Activated CD4-positive, alpha-beta T cell treated with anti-CD3 and anti-CD28 coated beads, Interleukin-2, amount 50 U/mL, for 48 hours (primary cell): Measurements from ENCODE around the gene PHGDH.

ENCODE experiments used
- DNase-seq, 2 experiments: peaks; one replicate each; pipeline ENCODE4 v3.0.0-alpha.2; 2020

Gene PHGDH

DNA sequence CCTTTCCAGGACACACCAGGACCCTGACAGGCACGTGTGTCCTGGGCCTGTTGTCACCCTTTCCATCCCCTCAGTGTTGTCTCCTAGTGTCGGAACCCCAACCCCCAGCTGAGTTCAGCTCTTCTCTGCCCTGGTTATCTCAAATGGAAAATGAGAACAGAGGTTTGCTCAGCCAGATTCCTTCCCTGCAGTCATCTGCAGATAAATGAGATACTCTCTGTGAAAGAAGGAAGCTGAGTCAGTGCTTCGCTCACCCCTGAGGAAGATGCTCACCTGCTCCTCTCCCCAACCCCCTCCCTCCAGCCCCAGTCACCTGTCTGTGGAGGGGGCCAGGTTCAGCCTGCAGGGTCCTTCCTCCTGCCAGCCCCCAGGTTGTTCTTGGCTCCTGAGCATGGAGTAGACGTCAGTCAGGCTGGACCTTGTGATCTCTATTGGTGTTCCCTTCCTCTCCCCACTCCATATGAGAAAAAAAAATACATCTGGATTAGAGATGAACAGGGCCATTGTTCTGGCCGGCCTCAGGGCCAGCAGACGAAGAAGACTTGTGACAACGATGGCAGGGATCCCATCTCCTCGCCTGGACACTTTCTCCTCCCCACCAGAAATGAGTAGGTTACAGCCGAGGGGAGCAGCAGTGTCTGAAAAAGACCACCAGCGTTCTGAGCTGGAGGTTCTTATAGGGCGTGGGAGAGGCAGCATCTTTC lies 20.9 kb downstream of the PHGDH start:
- no peak for DNase-seq

DNA sequence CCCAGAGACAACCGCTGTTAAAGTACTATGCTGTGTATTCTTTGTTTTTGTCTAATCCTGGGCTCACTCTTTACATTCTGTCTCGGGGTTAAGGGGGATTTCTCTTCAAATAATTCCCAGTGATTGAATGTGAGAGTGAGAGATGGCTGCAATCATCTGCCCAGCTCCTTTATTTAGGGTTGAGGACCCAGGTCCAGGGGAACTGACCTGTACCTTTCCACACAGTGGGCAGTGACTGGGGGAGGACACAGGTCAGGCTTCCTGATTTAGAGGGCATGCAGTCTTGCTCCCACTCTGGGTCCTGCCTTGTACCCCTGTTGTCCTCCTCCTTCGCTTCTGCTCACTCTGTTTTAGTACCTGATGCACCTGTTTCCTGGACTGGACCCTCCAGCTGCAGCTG lies 22.0 kb downstream of the PHGDH start:
- DNase-seq, result no peak

DNA sequence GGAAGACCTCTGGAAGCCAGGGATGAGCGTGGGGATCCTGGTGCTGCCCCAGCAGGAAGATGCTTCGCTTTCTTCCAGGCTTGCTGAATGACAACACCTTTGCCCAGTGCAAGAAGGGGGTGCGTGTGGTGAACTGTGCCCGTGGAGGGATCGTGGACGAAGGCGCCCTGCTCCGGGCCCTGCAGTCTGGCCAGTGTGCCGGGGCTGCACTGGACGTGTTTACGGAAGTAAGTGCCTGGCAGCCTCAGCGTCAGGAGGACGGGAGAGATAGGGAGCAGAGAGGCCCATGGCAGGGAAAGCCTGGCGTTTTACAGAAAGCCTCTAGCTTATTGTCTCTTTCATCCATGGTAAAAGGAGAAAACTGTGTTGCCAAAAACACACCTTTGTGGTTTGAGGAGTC lies 23.5 kb downstream of the PHGDH start:
- no peak for DNase-seq

DNA sequence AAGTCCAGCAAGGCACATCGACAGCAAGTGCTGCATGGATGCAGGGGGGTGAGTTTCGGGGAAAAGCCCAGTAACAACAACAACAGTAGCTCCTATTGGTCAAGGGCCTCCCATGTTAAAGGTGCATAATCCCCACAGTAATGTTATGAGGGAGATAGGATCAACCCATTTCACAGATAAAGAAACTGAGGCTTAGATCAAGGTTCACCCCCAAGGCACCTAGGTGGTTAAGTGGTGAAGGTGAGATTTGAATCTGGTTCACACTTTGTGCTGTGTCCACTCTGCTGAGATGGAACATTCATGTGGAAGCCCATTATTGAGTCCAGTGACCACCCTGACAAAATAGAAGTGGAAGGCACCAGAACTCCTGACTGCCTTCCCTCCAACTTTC lies 24.9 kb downstream of the PHGDH start:
- no peak for DNase-seq

DNA sequence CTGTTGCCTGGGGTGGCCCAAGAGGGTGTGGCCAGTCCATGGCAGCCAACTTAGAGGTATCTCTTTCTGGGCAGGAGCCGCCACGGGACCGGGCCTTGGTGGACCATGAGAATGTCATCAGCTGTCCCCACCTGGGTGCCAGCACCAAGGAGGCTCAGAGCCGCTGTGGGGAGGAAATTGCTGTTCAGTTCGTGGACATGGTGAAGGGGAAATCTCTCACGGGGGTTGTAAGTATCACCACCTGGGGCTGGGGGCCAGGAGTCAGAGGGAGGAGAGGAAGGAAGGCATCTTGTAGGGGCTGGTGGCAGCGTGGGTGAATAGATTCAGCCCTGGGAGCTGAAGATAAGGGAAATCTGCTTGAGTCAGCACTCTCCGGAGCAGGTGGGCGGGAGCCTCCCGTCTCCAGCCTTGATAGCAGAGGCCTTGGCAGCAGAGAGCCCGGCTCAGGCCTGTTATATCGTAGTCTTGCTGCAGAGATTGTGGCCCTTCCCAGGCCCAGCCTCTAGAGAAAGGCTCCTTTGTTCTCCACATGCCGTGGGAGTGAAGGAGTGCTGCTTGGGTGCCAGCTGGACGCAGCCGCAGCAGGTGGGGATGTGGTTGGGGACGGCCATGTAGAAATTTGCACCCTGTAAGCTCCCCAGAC lies 25.4 kb downstream of the PHGDH start:
- no peak for DNase-seq

DNA sequence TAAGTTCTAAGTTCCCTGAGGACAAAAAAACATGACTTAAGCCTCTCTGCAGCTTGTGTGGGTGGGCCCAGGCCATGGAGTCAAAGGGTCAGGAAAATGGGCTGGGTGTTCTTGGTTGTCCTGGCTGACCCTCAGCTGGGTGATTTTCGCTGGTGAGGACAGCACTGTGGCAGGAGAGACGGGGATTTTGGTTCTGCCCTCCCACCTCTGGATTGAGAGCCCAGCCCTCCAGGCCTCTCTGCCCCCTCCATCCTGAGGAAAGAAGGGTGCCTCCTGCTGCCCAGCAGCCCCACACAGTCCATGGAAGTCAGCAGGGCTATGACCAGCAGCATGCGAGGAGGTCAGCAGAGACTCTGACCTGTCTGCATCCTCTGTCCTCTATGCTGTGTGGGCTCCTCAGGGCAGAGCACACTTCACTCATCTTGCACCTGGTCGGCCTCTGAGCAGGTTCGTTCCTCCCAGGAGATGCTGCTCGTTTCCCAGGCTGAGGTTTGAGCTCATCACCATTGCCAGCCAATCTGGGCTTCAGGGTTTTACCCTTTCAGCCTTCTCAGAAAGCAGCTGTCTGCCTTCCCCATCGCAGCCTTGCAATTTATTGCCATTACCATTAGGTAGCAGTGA lies 26.5 kb downstream of the PHGDH start:
- DNase-seq, result no peak

DNA sequence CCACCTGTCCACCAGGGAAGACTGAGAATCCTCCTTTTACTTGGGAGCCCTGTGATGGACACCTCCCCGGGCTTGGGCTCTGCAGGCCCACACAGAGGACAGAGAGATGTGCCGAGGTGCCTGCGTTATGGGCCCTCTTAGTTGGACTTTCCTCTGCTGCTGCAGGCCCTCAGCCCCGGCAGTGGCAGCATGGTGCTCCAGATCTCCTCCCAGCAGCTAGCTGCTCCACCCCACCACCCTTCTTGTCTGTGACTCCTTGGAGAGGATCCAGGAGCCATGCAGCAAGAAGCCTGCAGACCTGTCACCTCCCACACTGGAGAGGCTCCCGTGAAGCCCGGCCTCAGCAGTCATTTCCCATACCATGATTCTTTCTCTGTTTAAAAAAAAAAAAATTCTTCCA lies 27.4 kb downstream of the PHGDH start:
- no peak for DNase-seq

DNA sequence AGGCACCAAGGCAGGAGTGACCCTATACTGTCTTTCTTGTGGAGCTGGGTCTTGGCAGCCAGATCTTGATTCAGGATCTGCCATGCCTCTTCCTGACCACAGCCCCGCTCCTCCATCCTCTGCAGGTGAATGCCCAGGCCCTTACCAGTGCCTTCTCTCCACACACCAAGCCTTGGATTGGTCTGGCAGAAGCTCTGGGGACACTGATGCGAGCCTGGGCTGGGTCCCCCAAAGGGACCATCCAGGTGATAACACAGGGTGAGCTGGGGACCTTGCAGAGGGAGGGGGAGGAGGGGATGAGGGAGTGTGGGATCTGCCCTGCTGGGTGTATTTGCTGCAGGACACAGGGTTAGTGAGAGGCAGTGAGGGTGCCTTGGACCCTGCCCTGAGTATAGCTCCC lies 28.5 kb downstream of the PHGDH start:
- no peak for DNase-seq

DNA sequence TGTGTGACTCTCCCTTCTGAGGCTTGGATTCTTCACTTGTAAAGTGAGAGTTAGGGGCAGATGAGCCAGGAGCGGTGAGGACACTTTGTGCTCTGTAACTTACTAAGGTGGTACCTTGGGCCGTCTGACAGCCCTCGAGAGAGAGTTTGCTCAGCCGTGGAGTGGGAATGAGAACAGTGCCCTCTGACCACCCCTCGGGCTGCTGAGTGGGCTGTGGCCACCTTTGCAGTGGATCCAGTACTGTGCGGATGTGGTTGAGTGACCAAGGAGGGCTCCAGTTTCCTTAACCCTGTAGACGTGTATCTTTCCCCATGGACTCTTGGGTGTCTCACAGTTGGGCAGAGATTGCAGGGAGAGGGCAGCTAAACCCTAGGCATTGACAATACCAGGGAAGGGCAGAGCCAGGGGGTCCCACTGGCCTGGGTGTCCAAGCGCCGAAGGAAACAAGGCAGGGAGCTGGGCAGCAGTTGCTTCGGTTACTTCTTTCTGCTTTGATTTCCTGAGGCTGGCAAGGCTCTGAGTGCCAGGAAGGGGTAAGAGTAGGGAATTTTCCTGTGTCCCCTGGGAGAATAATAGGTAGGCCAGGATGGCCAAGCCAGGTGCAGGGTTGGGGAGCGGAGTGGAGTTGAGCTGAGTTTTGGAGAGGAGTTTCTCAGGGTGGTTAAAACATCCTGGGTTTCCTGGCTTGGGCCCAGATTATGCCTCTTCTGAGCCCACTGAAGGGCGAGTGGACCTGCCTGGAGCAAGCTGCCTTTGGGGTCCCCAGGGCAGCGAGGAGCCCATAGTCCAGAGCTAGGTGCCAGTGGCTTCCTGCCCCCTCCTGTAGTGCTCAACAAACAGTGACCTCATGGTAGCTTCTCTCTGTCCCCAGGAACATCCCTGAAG lies 29.4 kb downstream of the PHGDH start:
- DNase-seq, result no peak

DNA sequence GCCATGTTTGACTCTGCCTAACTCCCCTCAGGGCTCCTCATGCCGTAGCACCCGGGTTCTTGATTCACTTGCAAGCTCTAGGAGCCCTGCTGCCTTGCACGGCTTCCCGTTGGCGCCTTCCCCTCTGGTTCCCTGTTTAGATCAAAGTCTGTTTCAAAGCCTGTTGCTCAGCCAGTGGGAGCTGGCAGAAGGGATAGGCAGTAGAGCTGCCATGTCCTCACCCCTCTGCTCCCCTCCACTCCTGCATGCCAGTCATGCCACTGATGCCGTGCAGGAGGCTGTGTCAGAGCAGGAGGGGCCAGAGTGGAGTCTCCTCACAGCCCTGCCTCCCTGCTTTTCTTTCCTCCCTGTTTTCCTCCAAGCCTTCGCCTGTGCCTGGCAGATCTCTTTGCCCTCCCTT lies 30.5 kb downstream of the PHGDH start:
- no peak for DNase-seq

DNA sequence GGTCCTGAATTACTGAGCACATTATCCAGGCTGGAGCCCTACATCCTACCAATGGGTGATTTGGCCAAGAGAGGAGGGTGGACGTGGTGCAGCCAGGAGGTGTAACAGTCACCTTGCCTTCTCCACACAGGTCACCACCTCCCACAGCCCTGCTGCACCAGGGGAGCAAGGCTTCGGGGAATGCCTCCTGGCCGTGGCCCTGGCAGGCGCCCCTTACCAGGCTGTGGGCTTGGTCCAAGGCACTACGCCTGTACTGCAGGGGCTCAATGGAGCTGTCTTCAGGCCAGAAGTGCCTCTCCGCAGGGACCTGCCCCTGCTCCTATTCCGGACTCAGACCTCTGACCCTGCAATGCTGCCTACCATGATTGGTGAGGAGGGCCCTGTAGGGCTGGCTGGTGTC lies 30.9 kb downstream of the PHGDH start:
- DNase-seq, result no peak

DNA sequence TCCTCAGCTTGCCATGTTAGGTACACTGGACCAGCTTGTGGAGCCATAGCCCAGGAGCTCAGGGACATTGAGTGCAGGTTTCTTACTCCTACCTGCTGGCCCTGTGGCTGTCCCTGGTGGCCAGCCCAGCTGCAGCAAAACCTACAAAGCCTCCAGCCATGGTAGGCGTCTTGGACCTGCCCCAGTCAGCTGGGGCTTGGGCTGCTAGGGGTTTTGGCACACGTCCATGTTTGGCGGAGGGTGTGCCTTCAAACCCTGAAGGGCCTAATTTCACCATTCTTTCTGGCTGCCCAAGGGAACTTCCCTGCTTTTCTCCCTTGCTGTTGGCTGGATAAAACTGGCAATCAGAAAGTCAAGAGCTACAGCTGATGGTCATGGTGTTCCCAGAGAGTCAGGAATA lies 31.6 kb downstream of the PHGDH start:
- DNase-seq, result no peak

DNA sequence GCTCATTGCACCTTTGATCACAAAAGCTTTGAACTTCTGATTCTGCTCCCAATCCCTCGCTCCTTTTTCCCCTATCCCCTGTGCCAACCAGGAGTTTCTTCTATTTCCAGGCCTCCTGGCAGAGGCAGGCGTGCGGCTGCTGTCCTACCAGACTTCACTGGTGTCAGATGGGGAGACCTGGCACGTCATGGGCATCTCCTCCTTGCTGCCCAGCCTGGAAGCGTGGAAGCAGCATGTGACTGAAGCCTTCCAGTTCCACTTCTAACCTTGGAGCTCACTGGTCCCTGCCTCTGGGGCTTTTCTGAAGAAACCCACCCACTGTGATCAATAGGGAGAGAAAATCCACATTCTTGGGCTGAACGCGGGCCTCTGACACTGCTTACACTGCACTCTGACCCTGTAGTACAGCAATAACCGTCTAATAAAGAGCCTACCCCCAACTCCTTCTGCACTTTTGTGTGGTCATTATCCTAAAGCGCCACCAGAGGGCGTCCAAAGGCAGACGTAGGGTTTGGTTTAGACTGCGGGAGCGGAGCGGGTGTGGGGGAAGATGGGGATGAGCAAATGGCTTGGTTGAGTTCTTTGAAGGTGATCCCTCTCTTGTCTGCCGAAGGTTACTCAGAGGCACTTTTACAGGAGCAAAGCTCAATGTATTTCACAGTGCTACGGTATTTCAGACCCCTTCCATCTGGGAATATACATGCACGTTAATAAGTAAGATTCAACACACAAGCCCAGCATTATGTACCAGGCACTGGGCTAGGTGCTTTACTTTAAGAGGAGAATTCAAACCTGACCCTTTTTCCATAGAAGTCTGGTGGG lies 32.3 kb downstream of the PHGDH start:
- DNase-seq, result peak; percentile 53 to 61

DNA sequence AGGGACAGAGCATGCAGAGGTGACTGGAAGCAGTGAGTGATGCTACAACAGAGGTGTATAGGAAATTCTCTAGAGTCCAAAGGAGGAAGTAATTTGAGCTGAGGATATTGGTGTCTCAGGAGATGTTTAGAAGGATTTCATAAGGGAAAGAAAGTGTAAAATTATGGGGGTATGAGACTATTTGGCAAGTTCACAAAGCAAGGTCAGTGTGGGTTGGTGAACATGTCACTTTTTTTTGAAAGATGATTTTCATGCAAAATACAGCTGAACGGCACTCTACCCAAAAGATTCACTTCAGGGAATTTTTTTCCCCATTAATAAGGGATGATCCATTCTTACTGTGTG lies 32.8 kb downstream of the PHGDH start:
- DNase-seq, result no peak

DNA sequence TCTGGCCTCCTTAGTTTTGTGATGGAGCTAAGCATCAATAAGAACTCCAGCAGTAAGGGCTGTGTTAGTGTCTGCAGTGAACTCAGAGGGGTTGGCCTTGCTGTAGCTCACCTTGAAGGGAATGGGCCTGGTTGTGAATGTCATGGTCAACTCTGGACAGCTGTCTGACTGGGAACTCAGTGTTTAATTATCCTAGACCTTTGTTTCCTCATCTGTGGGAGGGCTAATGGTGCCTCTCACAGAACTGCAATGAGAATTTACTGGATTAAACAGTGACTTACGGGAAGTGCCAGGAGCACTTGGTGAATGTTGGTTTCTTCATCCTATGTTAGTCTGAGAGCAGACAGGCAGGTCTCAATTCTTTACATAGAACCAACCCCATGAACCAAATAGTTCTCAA lies 33.3 kb downstream of the PHGDH start:
- no peak for DNase-seq

DNA sequence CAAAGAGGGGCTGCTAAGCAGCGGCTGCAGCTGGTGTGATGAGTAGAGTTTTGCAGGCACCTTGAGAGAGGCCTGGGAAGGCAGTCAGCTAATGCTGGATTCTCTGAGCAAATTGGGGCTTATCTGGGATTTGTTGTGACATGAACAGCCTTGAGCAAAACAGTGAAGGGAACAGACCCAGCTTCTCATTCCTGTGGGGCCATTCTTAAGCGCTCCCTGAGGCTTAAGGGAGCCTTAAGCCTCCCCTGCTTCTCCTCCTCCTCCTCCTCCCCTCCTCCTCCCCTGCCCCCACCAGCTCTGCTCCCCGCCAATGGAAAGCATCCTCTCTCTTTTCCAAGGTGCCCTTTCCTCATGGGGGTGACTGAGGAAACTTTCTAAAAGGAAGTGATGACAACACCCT lies 35.7 kb downstream of the PHGDH start:
- DNase-seq, result no peak

DNA sequence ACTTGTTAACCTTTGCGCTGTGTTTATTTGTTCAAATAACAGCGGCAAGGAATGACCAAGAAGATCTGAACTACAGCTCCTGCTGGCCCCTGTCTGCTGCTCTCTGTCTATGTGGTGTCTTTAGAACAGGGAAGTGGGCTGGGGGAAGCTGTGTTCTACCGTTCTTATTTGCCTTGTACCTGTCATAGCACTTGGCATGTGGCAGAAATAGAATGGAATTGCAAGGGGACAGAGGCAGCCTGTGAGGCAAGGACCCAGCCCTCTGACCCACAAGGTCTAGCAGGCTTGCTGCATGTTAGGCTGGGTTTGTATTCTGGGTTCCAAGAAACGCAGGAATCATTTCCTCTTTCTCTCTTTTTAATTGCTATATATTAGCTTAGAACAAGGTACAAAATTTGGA lies 36.3 kb downstream of the PHGDH start:
- no peak for DNase-seq

DNA sequence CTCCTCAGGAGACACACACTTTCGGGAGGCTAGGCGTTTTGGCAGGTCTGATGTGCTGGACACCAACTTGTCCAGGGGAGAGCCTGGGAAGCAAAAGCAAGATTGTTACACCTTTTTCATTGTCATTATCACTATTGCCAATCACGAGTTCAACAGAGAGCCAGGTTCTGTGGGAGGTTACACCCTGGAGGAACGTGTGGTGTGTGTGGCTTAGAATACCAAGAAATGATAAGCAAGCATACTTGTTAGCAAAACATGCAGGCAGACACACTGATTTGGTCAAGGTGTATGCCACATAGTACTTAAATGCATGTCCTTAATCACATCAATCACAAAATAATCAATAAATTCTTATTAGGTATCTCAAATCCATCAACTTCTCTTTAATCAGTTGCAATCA lies 40.9 kb downstream of the PHGDH start:
- DNase-seq, result no peak

DNA sequence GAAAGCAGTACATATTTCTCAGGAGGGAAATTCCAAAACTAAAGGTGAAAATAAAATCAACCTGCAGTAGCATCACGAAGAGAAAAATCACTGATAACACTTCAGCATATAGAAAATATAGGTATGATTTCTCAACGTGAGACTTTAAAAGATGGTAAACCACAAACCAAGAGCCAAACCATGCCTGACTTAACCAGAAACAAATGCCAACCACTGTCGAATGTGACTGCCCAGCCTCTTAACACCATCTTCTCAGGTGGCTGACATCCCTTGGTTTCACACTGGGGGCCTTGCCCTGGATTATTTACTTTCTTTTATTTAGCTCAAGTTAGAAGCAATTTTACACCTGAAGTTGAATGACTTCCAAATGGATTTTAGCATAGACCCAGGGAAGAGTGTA lies 46.9 kb downstream of the PHGDH start:
- DNase-seq, result no peak

DNA sequence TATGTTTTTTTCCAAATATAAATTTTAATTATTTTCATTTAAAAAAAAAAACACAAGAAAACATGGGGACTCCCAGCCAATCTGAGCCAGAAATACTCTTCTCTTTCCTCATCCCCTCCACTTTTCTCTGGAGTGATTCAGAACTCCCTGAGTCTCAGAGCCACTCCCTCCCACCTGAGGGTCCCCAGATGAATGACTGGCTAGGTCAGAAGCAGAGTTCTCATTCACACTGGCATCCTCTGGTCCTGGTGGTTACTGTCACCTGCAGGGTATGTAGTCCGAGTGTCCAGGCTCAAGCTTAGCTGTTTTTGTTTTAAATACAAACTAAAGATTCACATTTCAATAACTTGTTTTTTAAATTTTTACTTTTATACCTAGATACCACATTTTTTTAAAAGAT lies 50.7 kb downstream of the PHGDH start:
- no peak for DNase-seq

DNA sequence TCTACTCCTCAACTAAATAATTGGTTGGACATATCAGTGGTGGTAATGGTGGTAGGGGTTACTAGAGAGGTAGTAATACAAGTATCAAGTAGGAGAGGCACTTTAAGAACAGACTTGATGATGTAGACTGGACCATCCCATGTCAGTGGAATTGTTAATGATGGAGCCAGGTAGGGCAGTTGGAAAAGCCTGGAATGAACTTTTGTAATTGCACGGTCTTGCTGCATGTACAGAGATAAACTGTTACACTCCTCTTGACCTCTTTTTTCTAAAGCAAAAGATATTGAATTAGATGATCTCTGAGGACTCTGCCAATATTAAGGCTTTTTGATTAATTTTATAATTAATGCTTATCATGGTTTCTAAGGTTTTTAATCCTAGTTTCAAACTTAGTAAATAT lies 51.2 kb downstream of the PHGDH start:
- no peak for DNase-seq

DNA sequence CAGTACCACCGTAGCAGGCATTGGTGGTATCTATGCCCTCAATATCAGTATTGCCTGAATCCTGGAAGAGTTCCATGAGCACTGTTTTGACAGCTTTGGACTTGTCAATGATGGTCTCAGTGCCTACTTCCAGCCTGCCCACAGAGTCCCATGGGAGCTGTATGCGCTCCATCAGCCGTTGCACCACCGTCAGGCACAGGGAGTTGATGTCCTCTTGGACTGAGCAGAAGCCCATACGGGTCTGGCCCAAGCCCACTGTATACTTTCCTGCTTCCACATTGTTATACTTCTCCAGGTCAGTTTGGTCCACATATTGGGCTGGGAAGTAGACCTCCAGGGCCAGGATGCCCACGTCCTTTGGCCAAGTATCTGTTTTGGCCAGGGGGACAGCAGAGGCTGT lies 52.5 kb downstream of the PHGDH start:
- no peak for DNase-seq

DNA sequence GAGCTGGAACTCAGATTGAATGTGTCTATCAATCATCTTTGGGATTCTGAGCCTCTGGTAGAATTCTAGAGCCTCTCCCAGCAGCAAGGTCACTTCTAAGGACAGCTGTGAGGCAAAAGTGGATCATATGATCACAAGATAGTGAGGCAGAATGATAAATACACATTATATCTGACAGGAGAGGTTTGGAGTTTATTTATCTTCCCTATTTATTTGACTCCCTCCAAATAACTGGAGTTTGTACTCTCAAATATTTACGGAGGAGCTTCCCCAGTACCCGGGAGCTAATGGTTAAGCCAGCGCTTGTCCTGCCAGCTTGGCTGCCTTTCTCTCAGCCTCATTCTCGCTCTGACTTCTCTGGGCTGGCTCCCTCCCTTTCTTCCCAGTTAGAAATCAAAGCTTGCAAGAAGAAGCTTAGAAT lies 54.6 kb downstream of the PHGDH start:
- DNase-seq, result no peak
